Vagina (tissue), 2 donors: ENCODE data around the gene KCNMB3.

Source experiments
- POLR2AphosphoS5 ChIP-seq, 2 donors: sonication (generic); formaldehyde crosslinking; IDR thresholded peaks; one replicate each; pipeline ENCODE4 v1.9.0; 2017; ENCODE audit warnings: antibody characterized with exemption in 2 of 2, mild to moderate bottlenecking in 2 of 2, low read depth in 1 of 2; ENCODE audit not compliant: insufficient read depth in 1 of 2
- TF ChIP-seq, protein P1 (sequence below), 3 experiments: fragments of 450-650 bp in 2 of 3; fragments of 200-600 bp in 1 of 3; sonication (generic) in 1 of 3; IDR thresholded peaks; one replicate each; pipeline ENCODE4 v1.5.1; 2017 to 2019; ENCODE audit warnings: antibody characterized with exemption in 3 of 3, mild to moderate bottlenecking in 2 of 3, moderate library complexity in 2 of 3

DNA sequence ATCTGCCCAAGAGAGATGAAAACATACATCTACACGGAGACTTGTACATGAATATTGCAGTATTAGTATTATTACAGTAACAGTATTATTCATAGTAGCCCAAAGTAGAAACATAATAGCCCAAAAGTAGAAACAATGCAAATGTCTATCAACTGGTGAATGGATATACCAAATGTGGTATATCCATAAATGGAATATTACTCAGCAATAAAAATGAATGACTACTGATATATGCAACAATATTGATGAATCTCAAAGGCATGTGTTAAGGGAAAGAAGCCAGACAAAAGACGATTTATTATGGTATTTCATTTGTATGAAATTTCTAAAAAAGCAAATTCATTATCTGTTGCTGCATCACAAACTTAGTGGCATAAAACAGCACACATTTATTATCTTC is 48.4 kb upstream of the KCNMB3 start:
- TF ChIP-seq, protein P1, sequence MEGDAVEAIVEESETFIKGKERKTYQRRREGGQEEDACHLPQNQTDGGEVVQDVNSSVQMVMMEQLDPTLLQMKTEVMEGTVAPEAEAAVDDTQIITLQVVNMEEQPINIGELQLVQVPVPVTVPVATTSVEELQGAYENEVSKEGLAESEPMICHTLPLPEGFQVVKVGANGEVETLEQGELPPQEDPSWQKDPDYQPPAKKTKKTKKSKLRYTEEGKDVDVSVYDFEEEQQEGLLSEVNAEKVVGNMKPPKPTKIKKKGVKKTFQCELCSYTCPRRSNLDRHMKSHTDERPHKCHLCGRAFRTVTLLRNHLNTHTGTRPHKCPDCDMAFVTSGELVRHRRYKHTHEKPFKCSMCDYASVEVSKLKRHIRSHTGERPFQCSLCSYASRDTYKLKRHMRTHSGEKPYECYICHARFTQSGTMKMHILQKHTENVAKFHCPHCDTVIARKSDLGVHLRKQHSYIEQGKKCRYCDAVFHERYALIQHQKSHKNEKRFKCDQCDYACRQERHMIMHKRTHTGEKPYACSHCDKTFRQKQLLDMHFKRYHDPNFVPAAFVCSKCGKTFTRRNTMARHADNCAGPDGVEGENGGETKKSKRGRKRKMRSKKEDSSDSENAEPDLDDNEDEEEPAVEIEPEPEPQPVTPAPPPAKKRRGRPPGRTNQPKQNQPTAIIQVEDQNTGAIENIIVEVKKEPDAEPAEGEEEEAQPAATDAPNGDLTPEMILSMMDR (IDR thresholded peaks at IDR 0.05): no peak
- TF ChIP-seq POLR2AphosphoS5 (IDR thresholded peaks at IDR 0.05; ENCODE audit: insufficient read depth in 1 of 2, low read depth in 1 of 2): no peak
